GM18505 (cell line): ENCODE data around the gene VPS33A.

Experiments used
- ATAC-seq: cut with Tn5 transposase; IDR thresholded peaks from one replicate; pipeline ENCODE4 v1.9.1; 2021; ENCODE audit not compliant: unreplicated experiment
- POLR2A ChIP-seq: IDR thresholded peaks from 4 replicates; pipeline ENCODE4 v1.6.1; 2011; ENCODE audit warnings: borderline replicate concordance; ENCODE audit not compliant: insufficient read depth, insufficient read length; ENCODE audit errors: extremely low read depth

VPS33A gene

GRCh38 chr12:122192441-122192840, 73.9 kb downstream of the VPS33A start:
- no peak for ATAC-seq
- TF ChIP-seq POLR2A, result no peak

GRCh38 chr12:122190842-122191668, 75.2 kb downstream of the VPS33A start:
- ATAC-seq, result no peak
- TF ChIP-seq POLR2A, result no peak

- TF ChIP-seq POLR2A, result no peak
Measured at GRCh38 chr12:122189626-122190475, 76.4 kb downstream of the VPS33A start.

GRCh38 chr12:122187466-122187865, 78.8 kb downstream of the VPS33A start:
- no peak for TF ChIP-seq POLR2A
- ATAC-seq, result no peak

More at GRCh38 chr12:122189626-122190475, 76.4 kb downstream of the VPS33A start:
- ATAC-seq, result no peak

GRCh38 chr12:122185494-122186082, 80.7 kb downstream of the VPS33A start:
- TF ChIP-seq POLR2A, result no peak
- ATAC-seq, result no peak

- ATAC-seq, result no peak
- TF ChIP-seq POLR2A, result no peak
Measured at GRCh38 chr12:122185079-122185478, 81.2 kb downstream of the VPS33A start.

- no peak for ATAC-seq
- no peak for TF ChIP-seq POLR2A
Measured at GRCh38 chr12:122184517-122184916, 81.8 kb downstream of the VPS33A start.

GRCh38 chr12:122183588-122183940, 82.7 kb downstream of the VPS33A start:
- ATAC-seq, result no peak
- TF ChIP-seq POLR2A, result no peak

GRCh38 chr12:122182887-122183587, 83.3 kb downstream of the VPS33A start, which contains the start of gene LRRC43:
Gene LRRC43 (plus strand): TSS chr12:122183123. CDS start chr12:122183145, 22 bp downstream.
- TF ChIP-seq POLR2A, result no peak
- ATAC-seq, result no peak
